AML-193 (cell line): Measurements from ENCODE around the gene PWWP2A.

Experiments used
- DNase-seq, 2 experiments: peaks; one replicate each; lab custom pipeline; 2025; lab: John Stamatoyannopoulos, UW

Gene PWWP2A

GRCh38 chr5:160129841-160130240 is 10.6 kb upstream of the PWWP2A start:
- DNase-seq: no peak

DNA sequence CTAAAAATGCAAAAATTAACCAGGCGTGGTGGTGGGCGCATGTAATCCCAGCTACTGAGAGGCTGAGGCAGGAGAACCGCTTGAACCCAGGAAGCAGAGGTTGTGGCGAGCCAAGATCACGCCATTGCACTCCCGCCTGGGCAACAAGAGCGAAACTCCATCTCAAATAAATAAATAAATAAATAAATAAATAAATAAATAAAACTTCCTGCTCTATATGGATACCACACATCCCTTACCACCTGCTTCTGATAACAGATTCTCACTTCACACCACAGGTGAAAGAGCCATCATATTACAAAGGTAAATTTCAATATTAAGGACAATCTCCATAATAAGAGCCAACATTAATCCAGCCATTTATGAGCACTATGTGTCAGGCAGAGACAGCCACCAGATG is 9.4 kb upstream of the PWWP2A start:
- DNase-seq: no peak

DNA sequence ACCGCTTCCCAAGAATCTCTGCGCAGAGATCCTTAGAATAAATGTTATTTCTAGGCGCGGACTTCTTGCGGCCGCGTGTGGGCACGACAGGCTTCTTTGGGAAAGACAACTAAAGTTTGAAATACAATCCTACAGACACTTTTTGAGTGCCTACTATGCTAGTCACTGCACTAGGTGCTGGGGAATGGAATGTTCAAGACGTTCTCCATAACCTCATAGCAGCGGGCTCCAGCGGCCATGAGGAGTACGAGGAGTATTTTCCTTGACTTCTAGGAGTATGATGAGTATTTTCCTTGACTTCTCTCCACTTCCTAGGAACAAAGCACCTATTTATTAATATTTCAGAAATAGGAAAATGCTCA is 636 bp upstream of the PWWP2A start:
- no peak for DNase-seq

- no peak for DNase-seq
These were observed 705 bp downstream of the PWWP2A start for GRCh38 chr5:160118349-160119141.

- no peak for DNase-seq
These were observed 2.3 kb downstream of the PWWP2A start for GRCh38 chr5:160116991-160117390.

GRCh38 chr5:160108124-160108523 is 11.1 kb downstream of the PWWP2A start:
- DNase-seq: no peak

DNA sequence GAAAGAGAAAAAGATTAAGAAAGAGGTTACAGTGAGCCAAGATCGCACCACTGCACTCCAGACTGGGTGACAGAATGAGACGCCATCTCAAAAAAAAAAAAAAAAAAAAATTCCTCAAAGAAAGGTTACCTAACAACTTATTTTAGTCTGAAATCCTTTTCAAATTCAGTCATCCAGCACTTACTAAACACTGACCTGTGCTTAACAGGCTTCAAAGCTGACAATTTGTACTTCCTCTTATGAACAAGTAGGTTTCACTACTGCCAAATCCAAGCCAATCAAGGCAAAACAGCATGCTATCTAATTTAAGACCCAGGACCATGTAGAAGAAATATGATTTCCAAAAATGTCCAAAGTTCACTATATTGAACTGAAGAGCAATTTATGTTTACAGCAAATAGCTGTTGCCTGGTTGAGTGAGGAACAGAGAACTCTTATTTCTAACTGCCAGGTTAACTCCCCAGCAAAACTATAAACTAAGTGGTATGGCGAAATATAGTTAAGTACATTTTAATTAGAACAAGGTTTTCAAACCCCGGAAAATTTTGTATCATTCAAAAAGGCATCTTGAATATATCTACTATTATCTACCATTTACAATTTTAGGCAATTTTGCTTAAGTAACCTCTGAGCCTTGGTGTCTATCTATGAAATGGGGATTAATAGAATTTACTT is 13.4 kb downstream of the PWWP2A start:
- peak; percentile 52 to 69 for DNase-seq

DNA sequence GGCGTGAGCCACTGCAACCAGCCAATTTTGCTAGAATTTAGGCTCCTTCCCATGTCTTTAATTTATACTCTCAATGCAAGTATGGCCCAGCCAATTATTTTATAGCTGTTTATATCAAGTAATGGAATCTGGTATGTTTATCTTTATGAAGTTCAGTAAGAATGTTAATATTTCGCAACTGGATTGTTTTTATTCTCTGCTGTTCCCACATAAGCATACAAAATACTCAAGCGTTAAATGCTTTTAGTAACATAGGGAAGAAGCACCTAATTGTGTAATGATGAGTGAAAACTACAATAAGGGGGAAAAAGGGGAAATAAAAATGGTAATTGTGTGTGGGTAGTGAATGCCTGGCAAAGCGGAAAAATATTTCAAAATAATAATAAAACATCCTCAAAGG is 21.3 kb downstream of the PWWP2A start:
- DNase-seq: peak; percentile 3 to 9

- DNase-seq: no peak
These were observed 23.1 kb downstream of the PWWP2A start for GRCh38 chr5:160096178-160096577.

DNA sequence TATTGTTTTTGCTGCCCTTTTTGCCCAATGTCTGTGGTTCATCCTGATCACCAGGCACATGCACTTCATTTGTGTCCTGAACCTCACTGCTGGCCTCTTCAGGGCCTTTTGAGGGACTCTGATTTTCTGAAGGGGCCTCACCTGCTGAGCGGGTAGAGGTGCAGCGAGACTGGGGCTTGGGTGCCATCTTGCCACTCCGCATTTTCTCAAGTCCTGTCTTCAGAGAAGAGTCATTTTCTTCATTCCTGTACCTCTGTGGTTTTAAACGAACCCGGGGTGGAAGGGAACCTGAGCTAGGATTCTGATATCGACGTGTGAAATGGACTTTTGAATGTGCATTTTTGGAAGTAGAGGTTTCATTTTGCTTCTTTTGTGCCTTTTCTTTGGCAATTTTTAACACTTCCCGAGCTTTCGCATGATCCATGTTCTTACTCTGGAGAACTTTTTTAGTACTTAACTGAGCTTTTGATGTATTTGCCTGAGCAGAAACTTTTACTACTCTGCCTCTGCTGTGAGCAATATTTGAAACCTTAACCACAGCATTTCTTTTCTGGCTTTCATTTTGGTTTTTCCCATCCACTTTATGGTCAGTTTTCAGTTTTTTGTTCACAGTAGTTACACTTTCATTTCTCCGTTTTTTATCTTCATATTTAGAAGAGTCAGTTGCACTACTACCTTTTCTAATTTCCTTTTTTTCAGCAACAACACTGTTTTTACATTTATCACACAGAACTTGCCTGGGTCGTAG is 26.1 kb downstream of the PWWP2A start:
- DNase-seq: no peak

- DNase-seq: no peak
These were observed 26.7 kb downstream of the PWWP2A start for GRCh38 chr5:160092514-160092913.

- DNase-seq: no peak
These were observed 29.2 kb downstream of the PWWP2A start for GRCh38 chr5:160090059-160090458.

DNA sequence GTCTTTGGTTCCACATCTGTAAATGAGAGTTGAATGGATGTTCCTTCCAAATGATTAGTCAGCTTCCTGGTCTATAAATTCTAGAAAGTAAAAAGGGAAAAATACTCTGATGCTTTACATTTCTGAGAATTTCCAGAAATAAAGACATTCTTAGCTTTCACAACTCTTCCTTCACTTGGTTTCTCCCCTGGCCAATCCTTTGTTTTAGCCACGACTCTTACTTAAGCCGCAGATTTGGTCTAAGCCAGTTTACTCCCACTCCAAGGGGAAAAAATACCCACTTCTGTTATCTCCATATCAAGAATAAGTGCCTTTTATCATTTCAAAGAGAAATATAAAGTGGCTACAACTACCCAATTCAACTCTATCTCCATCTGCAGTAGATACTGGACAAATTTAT is 29.7 kb downstream of the PWWP2A start:
- no peak for DNase-seq

- DNase-seq: no peak
These were observed 30.4 kb downstream of the PWWP2A start for GRCh38 chr5:160088805-160089204.

- no peak for DNase-seq
These were observed 32.1 kb downstream of the PWWP2A start for GRCh38 chr5:160087199-160087598.

GRCh38 chr5:160084144-160084543 is 35.1 kb downstream of the PWWP2A start:
- no peak for DNase-seq

DNA sequence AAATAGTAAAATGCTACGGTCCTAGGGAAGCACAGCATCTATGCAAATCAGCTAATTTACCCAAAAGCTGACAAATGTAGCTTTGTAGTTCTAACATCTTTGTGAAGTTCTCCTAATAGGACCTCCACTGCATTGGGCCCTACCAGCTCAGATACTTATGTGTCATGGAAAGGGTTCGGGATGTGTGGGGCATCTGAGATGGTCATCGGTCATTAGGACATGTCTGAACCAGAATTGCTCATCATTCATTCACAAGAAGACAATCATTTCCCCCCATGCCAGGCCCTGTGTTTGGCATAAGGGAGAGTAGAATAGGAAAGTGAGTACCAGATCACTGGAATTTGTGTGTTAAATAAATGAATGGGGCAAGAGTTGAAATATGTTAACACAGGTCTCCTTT is 35.7 kb downstream of the PWWP2A start:
- no peak for DNase-seq

- DNase-seq: no peak
These were observed 36.4 kb downstream of the PWWP2A start for GRCh38 chr5:160082614-160083500.

DNA sequence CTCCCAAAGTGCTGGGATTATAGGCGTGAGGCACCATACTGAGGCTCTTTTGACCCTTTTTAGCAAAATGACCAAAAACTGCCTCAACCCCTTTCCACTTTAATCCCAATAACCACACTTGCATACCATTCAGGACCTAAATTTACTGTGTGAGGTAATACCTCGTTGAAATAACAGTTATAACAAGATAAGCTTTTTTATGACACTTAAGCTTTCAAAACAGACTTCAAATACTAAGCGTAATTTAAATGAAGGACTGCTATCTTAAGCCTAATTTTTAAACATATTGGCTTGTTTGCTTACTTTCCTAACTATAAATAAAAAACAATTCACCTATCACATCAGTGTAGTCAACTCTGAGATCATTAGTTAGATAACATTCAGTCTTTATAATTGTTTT is 37.8 kb downstream of the PWWP2A start:
- DNase-seq: no peak

DNA sequence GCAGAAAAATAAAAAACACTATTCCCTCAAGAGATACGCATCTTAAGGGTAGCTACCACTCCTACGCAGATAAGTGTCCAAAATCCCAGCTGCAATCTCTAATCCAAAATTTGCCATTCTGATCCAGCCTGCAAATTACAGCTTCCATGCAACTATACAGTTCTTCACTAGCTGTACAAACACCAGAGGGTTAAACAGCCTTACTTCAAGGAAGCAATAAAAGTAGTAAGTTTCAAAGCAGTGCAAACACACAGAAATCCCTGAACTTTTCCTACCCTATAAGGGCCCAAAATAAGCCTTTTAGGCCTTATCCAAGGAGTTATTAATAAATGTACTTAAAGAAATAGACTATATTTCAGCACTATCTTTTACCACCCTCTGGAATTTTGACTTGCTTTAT is 39.5 kb downstream of the PWWP2A start:
- no peak for DNase-seq

GRCh38 chr5:160076997-160077396 is 42.3 kb downstream of the PWWP2A start:
- no peak for DNase-seq

GRCh38 chr5:160075073-160075472 is 44.2 kb downstream of the PWWP2A start:
- no peak for DNase-seq
